AG10803 (cell line): Measurements from ENCODE around the gene CD180.
A peak's percentile ranks its signal among the peaks of the same experiment; 100 is the strongest.

Experiments used
- DNase-seq: peaks from one replicate; pipeline ENCODE4 v3.0.0; 2010; ENCODE audit warnings: low read depth
- H3K4me3 ChIP-seq: 2 replicates; pipeline ENCODE4 v1.5.1; 2011; ENCODE audit warnings: mild to moderate bottlenecking, low read length, control low read depth
- CTCF ChIP-seq: conservative IDR thresholded peaks from 2 replicates; pipeline ENCODE4 v1.5.1; 2011; ENCODE audit warnings: mild to moderate bottlenecking, low read length, control low read depth, inconsistent platforms

Gene CD180

GRCh38 chr5:67211926-67212325 is 15.3 kb upstream of the CD180 start:
- DNase-seq: peak; percentile 77
- no peak overlapping the region for H3K4me3 ChIP-seq
- no peak; the same call in 1 of the 2 replicates for TF ChIP-seq CTCF

- H3K4me3 ChIP-seq: no peak overlapping the region
- peak; percentile 66 for DNase-seq
- peak; percentile 77 for TF ChIP-seq CTCF
Measured at GRCh38 chr5:67209141-67209771, 12.7 kb upstream of the CD180 start.

DNA sequence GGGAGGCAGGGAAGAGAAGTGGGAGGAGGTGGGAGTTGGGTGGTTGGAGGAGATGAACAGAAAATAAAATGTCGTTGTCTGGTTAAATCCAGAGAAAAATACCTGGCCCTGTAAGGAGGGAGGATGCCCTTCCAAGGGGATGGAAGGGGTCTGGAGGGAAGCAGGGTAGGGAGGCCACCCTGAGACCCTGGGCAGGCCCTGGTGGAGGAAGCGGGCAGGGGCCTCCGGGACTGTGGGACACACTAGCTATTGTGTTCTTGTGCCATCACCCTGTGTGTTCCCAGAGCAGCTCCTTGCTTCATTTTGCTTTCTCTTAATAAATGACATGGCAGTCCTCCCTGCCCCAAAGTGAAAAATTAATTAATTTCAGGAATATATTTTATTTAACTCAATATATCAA is 11.8 kb upstream of the CD180 start:
- H3K4me3 ChIP-seq: no peak overlapping the region
- no peak for DNase-seq
- no peak for TF ChIP-seq CTCF

DNA sequence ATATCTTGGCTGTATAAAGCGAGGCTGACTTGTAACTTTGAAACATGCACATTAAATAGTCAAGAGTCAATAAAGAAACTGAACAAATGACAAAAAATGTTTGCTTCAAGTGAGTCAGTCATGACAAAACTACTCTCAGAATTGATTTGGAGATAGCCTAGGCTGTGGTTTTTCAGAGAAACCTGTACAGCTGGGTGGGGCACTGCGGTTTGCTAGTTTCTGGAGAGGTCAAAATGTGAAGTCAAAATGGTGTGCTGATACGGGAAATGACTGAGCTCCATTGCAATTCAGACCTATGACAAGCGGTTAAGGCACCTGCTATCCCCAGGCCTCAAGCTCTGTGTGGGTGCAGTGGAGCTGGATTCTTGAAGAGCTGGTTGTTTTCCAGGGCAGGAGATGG is 10.3 kb upstream of the CD180 start:
- peak; percentile 13 for DNase-seq
- no peak for TF ChIP-seq CTCF
- H3K4me3 ChIP-seq: no peak overlapping the region

DNA sequence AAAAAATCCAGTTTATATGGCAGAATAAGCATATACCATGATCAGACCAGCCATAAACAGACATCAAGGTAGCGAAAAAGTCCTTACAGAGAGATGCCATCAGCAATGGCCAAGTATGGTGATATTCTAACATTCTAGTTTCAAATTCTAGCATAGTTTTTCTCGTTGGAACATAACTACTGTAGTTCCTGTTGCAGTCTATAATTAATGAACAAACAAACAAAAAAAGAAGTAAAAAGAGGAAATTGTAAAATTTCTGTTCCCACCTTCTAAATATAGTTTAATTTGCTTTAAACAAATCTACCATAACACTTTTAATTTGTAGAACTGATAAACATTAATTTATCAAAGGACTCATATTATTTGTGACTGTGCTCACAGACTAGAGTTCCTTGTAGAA is 9.9 kb upstream of the CD180 start:
- DNase-seq: no peak
- no peak overlapping the region for H3K4me3 ChIP-seq
- no peak for TF ChIP-seq CTCF

DNA sequence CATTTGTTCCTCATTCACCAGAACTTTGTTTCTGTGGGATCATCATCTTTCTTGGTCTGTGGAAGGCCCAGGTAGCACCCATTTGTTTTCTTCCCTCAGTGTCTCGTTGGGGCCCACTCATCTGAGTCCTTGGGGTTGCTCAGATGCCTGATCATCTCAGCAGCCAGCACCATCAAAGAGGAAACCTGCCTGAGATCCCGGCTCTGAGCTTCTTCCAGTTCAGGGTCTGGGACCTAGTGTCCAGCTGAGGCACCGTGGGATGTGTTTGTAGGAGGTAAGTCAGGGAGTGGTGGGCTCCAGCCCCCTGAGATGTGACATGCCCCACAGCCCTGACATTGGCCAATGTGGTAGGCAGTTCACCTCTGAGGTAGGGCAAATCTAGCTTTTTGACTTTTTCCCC is 9.4 kb upstream of the CD180 start:
- DNase-seq: no peak
- H3K4me3 ChIP-seq: no peak overlapping the region
- TF ChIP-seq CTCF: no peak

DNA sequence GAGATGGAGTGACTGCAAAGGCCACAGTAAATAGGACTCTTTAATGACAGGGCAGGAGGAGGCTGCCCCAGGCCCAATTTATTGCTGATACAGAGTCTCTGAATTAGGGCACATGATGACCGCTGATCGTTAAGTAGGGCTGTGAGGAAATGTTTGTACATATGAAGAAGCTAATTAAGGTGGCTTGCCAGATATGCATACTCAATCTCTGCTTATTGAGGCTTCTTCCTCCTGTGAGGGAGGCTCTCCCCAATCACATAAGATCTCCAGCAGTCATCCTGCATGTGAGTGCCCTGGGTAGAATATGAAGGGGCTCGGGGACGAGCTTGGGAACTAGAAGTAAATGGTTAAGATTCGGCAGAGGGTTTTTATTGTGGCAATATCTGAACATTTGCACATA is 8.2 kb upstream of the CD180 start:
- TF ChIP-seq CTCF: no peak
- DNase-seq: no peak
- H3K4me3 ChIP-seq: no peak overlapping the region
